Bronchial epithelial cell (primary cell): ENCODE measurements around the gene SLC23A2. TPM values are rescaled to one million over a fixed set of nuclear protein-coding genes. Genes with fewer than 3 reads are reported as not detected.

Experiments used
- DNase-seq: peaks from one replicate; pipeline ENCODE4 v3.0.0-alpha.2; 2010; ENCODE audit warnings: low read depth
- FAIRE-seq: peaks from 2 replicates; lab custom pipeline; 2011; peaks lifted over from hg19 to GRCh38; lab: Jason Lieb, UNC
- H3K27me3 ChIP-seq: 2 replicates; pipeline ENCODE4 v1.5.1; 2011; ENCODE audit warnings: low read length; ENCODE audit not compliant: control insufficient read depth, insufficient read depth
- H3K36me3 ChIP-seq: 2 replicates; pipeline ENCODE4 v1.5.1; 2011; ENCODE audit warnings: low read length; ENCODE audit not compliant: control insufficient read depth, insufficient read depth
- H3K4me3 ChIP-seq: 2 replicates; pipeline ENCODE4 v1.5.1; 2011; ENCODE audit warnings: mild to moderate bottlenecking, low read depth, low read length, control low read depth
- CTCF ChIP-seq: IDR thresholded peaks from 2 replicates; pipeline ENCODE4 v1.5.1; 2011; ENCODE audit warnings: mild to moderate bottlenecking, moderate library complexity, low read length, control low read depth, inconsistent platforms; ENCODE audit not compliant: insufficient read depth, severe bottlenecking
- total RNA-seq: library from RNA; depleted of rRNA; stranded (reverse); fragments of >200 nt; gene quantifications from 2 replicates; pipeline ENCODE4 v1.2.1, GENCODE V29; 2014

The SLC23A2 gene
- total RNA-seq, 1 donor from 2014 or later, result 7.6 TPM

- no peak for TF ChIP-seq CTCF
- Histone ChIP-seq H3K36me3 (peaks cover 3% of the 10 kb centered on the region), H3K4me3 (no peak overlapping the region), H3K27me3 (no peaks in the 10 kb centered on the region)
- DNase-seq (peak; percentile 97), FAIRE-seq (peak; percentile 94)
These were observed 102.7 kb downstream of the SLC23A2 start for GRCh38 chr20:4898282-4899244.

DNA sequence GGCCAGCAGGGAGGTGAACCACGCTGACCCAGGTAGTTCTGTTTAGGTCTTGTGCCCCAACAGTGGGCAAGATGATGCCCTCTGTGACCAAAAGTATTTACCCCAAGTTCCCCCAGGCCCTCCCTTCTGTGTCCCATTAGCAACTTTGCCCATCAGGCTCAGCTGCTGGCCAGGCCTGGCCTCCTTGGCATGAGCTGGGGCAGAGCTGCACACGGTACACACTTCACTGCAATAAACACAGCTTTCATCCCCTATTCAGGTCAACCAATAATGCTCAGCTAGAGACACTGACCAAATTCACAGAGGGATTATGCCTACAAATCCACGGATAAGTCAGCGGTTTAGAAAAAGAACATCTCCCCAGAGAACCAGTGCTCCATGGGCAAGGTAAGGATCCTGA, 103.7 kb downstream of the SLC23A2 start:
- Histone ChIP-seq H3K4me3 (no peak overlapping the region), H3K27me3 (no peaks in the 10 kb centered on the region), H3K36me3 (peaks cover 3% of the 10 kb centered on the region)
- no peak for DNase-seq
- TF ChIP-seq CTCF, result no peak
- FAIRE-seq, result no peak

DNA sequence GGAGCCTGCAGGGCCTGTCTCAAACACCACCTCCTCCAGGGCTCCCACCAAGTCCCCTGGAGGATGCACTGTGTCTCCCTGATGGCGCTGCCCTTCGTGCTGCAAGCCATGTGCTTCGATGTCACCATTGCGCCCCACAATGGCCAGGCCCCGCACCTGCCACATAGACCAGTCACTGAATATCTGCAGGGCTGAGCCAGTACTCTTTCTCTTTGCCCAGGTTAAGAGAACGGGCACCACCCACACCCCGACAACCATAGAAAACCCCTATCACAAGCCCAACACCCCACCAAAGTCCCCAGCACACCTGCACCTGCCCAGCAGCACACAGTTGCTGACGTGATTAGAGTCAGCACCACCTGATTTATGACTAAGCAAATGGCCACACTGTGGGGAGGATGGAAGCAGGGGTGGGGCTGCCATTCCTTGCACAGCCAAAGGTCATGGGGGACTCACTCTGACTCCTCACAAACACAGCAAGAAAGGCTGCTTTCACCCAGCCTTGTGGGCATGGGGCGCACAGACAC, 104.3 kb downstream of the SLC23A2 start:
- DNase-seq, result peak; percentile 38
- H3K27me3 ChIP-seq, result no peaks in the 10 kb centered on the region
- H3K36me3 ChIP-seq, result peaks cover 1% of the 10 kb centered on the region
- H3K4me3 ChIP-seq, result no peak overlapping the region
- FAIRE-seq, result no peak
- no peak for TF ChIP-seq CTCF

DNA sequence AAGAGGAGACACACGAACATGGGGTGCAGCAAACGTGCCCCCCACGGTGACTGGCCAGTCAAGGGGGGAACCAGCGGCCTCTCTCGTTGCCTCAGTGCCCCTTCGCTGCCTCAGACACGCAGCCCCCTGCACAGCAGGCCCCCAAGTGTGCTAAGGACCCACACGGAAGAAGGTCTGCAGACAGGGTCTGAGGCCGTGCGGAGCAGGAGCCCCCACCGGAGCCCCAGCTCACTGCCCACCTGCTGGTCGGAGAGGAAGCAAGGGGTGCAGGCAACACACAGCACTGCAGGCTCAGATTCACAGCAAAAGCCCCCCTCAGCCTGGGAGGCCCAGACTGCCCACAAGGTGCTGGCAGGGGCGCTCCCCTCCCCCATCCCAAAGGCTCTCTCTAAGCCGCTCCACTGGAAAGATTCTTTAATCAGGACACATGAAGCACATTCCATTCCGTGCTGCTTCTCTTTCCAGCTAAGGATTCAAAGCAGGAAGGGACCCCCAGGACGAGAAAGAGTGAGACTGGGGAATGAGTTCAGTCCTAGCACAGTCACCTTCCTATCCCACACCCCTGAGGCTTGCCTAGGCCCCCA, 105.1 kb downstream of the SLC23A2 start:
- no peaks in the 10 kb centered on the region for H3K27me3 ChIP-seq
- H3K4me3 ChIP-seq, result no peak overlapping the region
- FAIRE-seq, result no peak
- no peak for DNase-seq
- peaks cover 1% of the 10 kb centered on the region for H3K36me3 ChIP-seq
- TF ChIP-seq CTCF, result no peak

DNA sequence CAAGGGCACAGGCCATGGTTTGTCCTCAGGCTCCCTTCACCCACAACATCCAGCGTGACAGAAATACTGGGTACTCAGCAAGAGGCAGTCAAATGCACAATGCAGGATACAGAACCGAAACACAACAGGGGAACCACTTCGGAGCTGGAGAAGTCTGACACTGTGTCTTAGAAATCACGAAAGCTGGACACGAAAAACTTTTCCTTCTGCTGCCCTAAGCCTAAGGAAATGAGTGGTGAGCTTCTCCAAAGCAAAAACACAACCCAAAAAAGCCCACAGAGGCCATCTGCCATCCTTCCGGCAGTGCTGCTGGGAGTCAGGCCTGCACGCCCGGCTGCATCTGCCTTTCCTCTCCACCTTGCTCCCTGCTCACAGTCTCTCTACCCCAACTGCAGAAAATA, 106.3 kb downstream of the SLC23A2 start:
- FAIRE-seq (no peak), DNase-seq (no peak)
- Histone ChIP-seq H3K36me3 (peaks cover 1% of the 10 kb centered on the region), H3K4me3 (no peak overlapping the region), H3K27me3 (no peaks in the 10 kb centered on the region)
- no peak for TF ChIP-seq CTCF
